ENCODE results near the gene ATG7.

ATG7 gene

DNA sequence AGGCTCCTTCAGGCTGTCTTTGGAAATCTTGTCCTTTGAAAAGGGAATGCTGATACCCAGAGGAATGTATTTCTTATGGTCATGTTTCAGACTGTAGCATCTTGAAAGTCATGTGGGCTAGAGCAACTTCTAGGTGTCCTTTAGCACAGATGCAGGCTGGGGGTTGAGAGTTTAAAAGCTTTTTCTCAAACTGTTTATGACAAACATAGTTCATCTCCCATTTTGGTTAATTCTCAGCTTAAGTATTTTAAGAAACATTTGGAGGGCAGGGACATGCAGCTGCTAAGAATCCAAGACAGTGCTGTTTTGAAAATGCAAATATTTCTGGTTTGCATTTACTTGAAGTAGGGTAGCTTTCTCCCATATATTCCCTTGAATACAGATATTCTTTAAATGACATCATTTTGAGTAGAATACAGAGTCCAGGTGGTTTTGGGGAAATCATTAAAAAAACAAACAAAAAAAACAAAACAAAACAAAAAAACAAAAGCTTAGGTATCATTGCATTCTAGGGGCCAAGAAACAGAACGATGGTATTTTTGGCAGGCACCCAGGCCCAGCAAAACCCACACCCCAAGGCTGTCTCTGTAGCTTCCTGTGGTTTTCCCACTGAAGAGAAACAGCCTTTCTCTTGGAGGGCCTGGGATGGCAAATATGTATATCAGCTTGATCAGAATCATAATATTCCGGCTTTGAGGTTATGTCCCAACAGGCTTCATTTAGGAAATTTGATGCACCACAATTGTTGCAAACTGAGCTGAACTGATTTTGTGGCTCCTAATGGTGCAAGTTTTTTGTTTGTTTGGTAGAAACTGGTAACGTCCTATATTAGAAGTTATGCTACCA, 120.0 kb downstream of the ATG7 start:
- no peak overlapping the region for H3K4me3 ChIP-seq (ENCODE audit: low read depth, low read length)
- TF ChIP-seq, protein P1, sequence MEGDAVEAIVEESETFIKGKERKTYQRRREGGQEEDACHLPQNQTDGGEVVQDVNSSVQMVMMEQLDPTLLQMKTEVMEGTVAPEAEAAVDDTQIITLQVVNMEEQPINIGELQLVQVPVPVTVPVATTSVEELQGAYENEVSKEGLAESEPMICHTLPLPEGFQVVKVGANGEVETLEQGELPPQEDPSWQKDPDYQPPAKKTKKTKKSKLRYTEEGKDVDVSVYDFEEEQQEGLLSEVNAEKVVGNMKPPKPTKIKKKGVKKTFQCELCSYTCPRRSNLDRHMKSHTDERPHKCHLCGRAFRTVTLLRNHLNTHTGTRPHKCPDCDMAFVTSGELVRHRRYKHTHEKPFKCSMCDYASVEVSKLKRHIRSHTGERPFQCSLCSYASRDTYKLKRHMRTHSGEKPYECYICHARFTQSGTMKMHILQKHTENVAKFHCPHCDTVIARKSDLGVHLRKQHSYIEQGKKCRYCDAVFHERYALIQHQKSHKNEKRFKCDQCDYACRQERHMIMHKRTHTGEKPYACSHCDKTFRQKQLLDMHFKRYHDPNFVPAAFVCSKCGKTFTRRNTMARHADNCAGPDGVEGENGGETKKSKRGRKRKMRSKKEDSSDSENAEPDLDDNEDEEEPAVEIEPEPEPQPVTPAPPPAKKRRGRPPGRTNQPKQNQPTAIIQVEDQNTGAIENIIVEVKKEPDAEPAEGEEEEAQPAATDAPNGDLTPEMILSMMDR (IDR thresholded peaks at IDR 0.05; ENCODE audit: control insufficient read depth, extremely low read depth, insufficient read depth): no peak
- no peak for DNase-seq (ENCODE audit: low read depth)

DNA sequence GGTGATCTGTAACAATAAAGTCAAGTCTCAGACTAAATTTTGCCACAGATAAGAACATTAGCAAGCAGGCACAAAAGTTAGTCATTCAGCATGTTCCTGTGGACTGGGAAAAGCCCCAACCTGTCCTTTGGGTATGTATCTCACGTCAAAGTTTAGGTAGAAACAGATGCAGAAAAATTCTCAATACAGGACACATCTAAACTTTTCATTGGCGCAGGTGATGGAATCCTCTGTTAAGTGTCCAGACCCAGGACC, 120.6 kb downstream of the ATG7 start:
- DNase-seq (ENCODE audit: low read depth): no peak
- TF ChIP-seq, protein P1 (IDR thresholded peaks at IDR 0.05; ENCODE audit: control insufficient read depth, extremely low read depth, insufficient read depth): no peak
- H3K4me3 ChIP-seq (ENCODE audit: low read depth, low read length): no peak overlapping the region

DNA sequence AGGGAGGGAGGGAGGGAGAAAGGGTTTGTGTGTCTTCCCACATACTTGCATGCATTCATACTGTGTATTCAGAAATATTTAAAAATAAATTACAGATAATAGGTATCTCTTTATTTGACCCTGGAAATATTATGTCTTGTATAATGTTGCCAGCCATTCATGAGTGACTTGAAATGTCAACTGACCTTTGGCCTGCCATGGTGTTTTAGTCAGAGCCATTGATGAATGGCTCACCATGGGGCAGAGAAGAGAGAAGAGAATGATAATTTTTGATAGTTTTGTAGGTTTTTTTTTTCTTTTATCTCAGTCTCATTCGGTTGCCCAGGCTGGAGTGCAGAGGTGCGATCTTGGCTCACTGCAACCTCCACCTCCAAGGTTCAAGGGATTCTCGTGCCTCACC, 121.2 kb downstream of the ATG7 start:
- no peak for DNase-seq (ENCODE audit: low read depth)
- TF ChIP-seq, protein P1 (IDR thresholded peaks at IDR 0.05; ENCODE audit: control insufficient read depth, extremely low read depth, insufficient read depth): no peak
- no peak overlapping the region for H3K4me3 ChIP-seq (ENCODE audit: low read depth, low read length)

DNA sequence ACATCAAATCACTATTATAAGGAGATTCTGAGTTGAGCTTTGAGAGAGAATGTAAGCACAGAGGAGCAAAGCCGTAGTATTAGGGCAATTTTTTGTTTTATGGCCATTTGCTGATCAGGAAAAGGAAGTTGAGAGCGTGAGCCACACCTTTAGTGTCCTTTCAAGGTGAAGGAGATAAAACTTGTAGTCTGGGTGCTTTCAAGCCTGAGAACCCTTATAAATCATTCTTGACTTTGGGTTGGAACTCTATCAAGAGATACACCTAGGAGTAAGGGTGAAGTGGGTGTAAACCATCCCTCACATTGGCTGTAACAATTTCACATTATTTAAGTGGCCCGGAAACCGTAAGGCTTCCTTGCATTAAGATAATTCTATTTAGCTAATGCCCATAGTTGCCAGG, 122.2 kb downstream of the ATG7 start:
- TF ChIP-seq, protein P1 (IDR thresholded peaks at IDR 0.05; ENCODE audit: control insufficient read depth, extremely low read depth, insufficient read depth): no peak
- H3K4me3 ChIP-seq (ENCODE audit: low read depth, low read length): no peak overlapping the region
- DNase-seq (ENCODE audit: low read depth): no peak

DNA sequence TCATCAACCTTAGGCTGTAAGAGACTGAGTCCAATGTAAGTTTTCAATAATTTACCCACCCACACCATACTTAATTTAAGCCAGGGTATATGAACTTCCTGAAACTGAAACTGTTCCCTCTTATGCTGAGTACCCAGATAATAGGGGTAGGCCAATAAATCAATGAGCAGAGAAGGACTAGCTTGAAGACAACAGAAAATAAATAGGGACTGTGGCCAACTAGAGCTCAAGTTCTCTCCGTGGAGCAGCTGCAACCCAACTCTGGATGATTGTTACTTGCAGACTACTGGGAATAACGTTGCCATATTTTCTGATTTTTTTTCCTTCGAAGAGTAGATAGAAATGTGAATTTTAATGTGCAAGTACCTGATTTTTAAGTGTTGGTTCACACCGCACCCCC, 128.0 kb downstream of the ATG7 start:
- DNase-seq (ENCODE audit: low read depth): no peak
- H3K4me3 ChIP-seq (ENCODE audit: low read depth, low read length): no peak overlapping the region
- TF ChIP-seq, protein P1 (IDR thresholded peaks at IDR 0.05; ENCODE audit: control insufficient read depth, extremely low read depth, insufficient read depth): no peak

DNA sequence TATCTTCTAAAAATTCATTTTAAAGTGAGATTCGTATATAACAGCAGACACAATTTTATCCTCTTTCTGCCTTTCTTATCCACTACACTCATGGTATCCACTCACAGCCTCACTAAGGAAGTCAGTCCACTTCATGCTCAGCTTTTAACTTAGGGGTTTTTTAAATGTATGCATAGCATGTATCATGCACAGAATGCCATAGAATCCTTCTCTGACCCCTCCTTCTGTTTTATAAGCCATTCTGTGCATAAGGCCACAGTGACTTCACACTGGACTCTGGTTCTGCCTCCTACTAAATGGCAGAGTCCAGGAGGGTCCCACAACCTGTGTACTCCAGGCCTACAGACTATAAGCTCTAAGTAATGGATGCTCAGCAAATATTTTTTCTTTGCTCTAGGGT, 129.2 kb downstream of the ATG7 start:
- TF ChIP-seq, protein P1 (IDR thresholded peaks at IDR 0.05; ENCODE audit: control insufficient read depth, extremely low read depth, insufficient read depth): no peak
- H3K4me3 ChIP-seq (ENCODE audit: low read depth, low read length): no peak overlapping the region
- DNase-seq (ENCODE audit: low read depth): no peak

DNA sequence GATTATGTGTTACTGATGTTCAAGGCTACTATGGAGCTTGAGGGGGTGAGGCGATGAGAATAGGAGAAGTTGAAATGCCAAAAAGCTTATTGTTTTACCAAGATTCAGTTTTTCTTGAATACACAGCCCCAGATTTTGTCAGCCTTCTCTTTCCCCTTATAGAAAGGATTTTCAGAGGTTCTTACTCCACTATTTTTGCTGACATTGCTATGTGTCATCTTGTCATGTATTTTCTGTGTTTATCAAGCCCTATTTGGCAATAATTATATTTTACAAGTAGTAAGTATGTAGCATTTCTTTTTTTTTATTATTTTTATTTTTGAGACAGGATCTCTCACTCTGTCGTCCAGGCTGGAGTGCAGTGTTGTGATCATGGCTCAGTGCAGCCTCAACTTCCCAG, 133.1 kb downstream of the ATG7 start:
- no peak for DNase-seq (ENCODE audit: low read depth)
- TF ChIP-seq, protein P1 (IDR thresholded peaks at IDR 0.05; ENCODE audit: control insufficient read depth, extremely low read depth, insufficient read depth): no peak
- no peak overlapping the region for H3K4me3 ChIP-seq (ENCODE audit: low read depth, low read length)
